A549 (cell line): ENCODE data around the gene HOMER1. TPM values are rescaled to one million over a fixed set of nuclear protein-coding genes. Genes with fewer than 3 reads are reported as not detected.

Experiments
- ATAC-seq, 2 experiments: fragments of 200-7000 bp in 1 of 2; fragments of >200 bp in 1 of 2; cut with Nextera tagmentation in 1 of 2; cut with Tn5 transposase in 1 of 2; 3 replicates each; pipeline versions ENCODE4 v1.8.0 to v1.9.1; 2018 to 2020; ENCODE audit warnings: mild to moderate bottlenecking in 1 of 2, moderate library complexity in 1 of 2
- CTCF ChIA-PET: fragments of 300-600 bp; sonication (Branson Sonifier 250); formaldehyde crosslinking; extraction: SDS; loops from one replicate; lab custom pipeline; 2021; ENCODE audit warnings: antibody characterized with exemption, inconsistent platforms; lab: Yijun Ruan, JAX
- POLR2A ChIA-PET: fragments of 350-600 bp; formaldehyde crosslinking; extraction: SDS; loops from one replicate; lab custom pipeline; 2021; ENCODE audit warnings: antibody characterized with exemption, inconsistent platforms; lab: Yijun Ruan, JAX
- DNase-seq, 2 experiments: peaks; one replicate each; pipeline versions ENCODE4 v3.0.0 to v3.0.0-alpha.2; 2011 to 2016; ENCODE audit warnings: low read depth in 1 of 2, low spot score in 1 of 2
- FAIRE-seq: peaks from 2 replicates; lab custom pipeline; 2011; peaks lifted over from hg19 to GRCh38; lab: Jason Lieb, UNC
- H3K27ac ChIP-seq, 2 experiments: fragments of >200 bp; sonication (Bioruptor Twin); formaldehyde crosslinking; 3 replicates each; pipeline ENCODE4 v1.5.1; 2016 to 2017
- H3K4me1 ChIP-seq: fragments of >200 bp; sonication (Bioruptor Twin); formaldehyde crosslinking; 3 replicates; pipeline ENCODE4 v1.6.1; 2016
- H3K4me2 ChIP-seq: fragments of >200 bp; sonication (Bioruptor Twin); formaldehyde crosslinking; 3 replicates; pipeline ENCODE4 v1.6.1; 2016
- H3K4me3 ChIP-seq: fragments of >200 bp; sonication (Bioruptor Twin); formaldehyde crosslinking; 3 replicates; pipeline ENCODE4 v1.5.1; 2016
- H3K9me3 ChIP-seq: fragments of >200 bp; sonication (Bioruptor Twin); formaldehyde crosslinking; 3 replicates; pipeline ENCODE4 v1.6.1; 2016
- E2F6 ChIP-seq: IDR thresholded peaks from 2 replicates; pipeline ENCODE4 v1.6.1; 2012; ENCODE audit warnings: low read depth, borderline replicate concordance
- EHF ChIP-seq: fragments of 250-450 bp; sonication (Bioruptor Pico); IDR thresholded peaks from 2 replicates; pipeline ENCODE4 v1.5.0; 2020; ENCODE audit warnings: mild to moderate bottlenecking
- EHMT2 ChIP-seq: fragments of 200-600 bp; sonication (generic); IDR thresholded peaks from 2 replicates; pipeline ENCODE4 v1.6.1; 2016; ENCODE audit warnings: antibody characterized with exemption, low read depth, mild to moderate bottlenecking, moderate library complexity
- ESRRA ChIP-seq: fragments of 150-350 bp; IDR thresholded peaks from 2 replicates; pipeline ENCODE4 v1.6.1; 2014; ENCODE audit warnings: mild to moderate bottlenecking, low read length, borderline replicate concordance
- FOXS1 ChIP-seq: fragments of 250-450 bp; sonication (Bioruptor Pico); IDR thresholded peaks from 2 replicates; pipeline ENCODE4 v1.5.0; 2020; ENCODE audit warnings: mild to moderate bottlenecking, moderate library complexity
- HDAC2 ChIP-seq: fragments of 200-600 bp; sonication (generic); IDR thresholded peaks from 2 replicates; pipeline ENCODE4 v1.6.1; 2016
- HEYL ChIP-seq: fragments of 250-450 bp; sonication (Bioruptor Pico); IDR thresholded peaks from 2 replicates; pipeline ENCODE4 v1.8.0; 2021; ENCODE audit warnings: mild to moderate bottlenecking, moderate library complexity
- HMGXB4 ChIP-seq: fragments of 250-450 bp; sonication (Bioruptor Pico); IDR thresholded peaks from 2 replicates; pipeline ENCODE4 v1.5.0; 2021; ENCODE audit warnings: mild to moderate bottlenecking, moderate library complexity, borderline replicate concordance
- HOXB13 ChIP-seq: fragments of 250-450 bp; sonication (Bioruptor Pico); IDR thresholded peaks from 2 replicates; pipeline ENCODE4 v1.5.0; 2020; ENCODE audit warnings: low read depth, mild to moderate bottlenecking, moderate library complexity
- KDM1A ChIP-seq: fragments of 200-600 bp; sonication (generic); IDR thresholded peaks from 2 replicates; pipeline ENCODE4 v1.6.1; 2016; ENCODE audit warnings: low read depth, mild to moderate bottlenecking
- KDM5A ChIP-seq: fragments of 200-600 bp; sonication (generic); IDR thresholded peaks from 2 replicates; pipeline ENCODE4 v1.6.1; 2016; ENCODE audit warnings: antibody characterized with exemption, mild to moderate bottlenecking
- MAFK ChIP-seq: fragments of 450-650 bp; IDR thresholded peaks from 2 replicates; pipeline ENCODE4 v1.6.1; 2014; ENCODE audit not compliant: partially characterized antibody
- NR3C1 ChIP-seq: fragments of >200 bp; sonication (Bioruptor Twin); formaldehyde crosslinking; IDR thresholded peaks from 3 replicates; pipeline ENCODE4 v1.6.1; 2017
- POLR2A ChIP-seq: IDR thresholded peaks from 2 replicates; pipeline ENCODE4 v1.6.1; 2012; ENCODE audit warnings: mild to moderate bottlenecking, low read length
- RAD21 ChIP-seq, 2 experiments: fragments of >200 bp in 1 of 2; sonication (Bioruptor Twin) in 1 of 2; formaldehyde crosslinking in 1 of 2; IDR thresholded peaks in 1 of 2; conservative IDR thresholded peaks in 1 of 2; 2 replicates in 1 of 2; 3 replicates in 1 of 2; pipeline ENCODE4 v1.6.1; 2012 to 2018; ENCODE audit warnings: inconsistent platforms in 1 of 2
- RNF2 ChIP-seq: fragments of 200-600 bp; sonication (generic); IDR thresholded peaks from 2 replicates; pipeline ENCODE4 v1.6.1; 2016; ENCODE audit warnings: low read depth, mild to moderate bottlenecking, antibody characterized with exemption, moderate library complexity, borderline replicate concordance
- SREBF2 ChIP-seq: fragments of 450-650 bp; IDR thresholded peaks from 2 replicates; pipeline ENCODE4 v1.6.1; 2014; ENCODE audit warnings: mild to moderate bottlenecking, moderate library complexity
- WGBS: methylation state at CpG from one replicate; pipeline ENCODE4 v1.1.6; 2017; ENCODE audit errors: missing lambda C conversion rate; 5-methylcytosine and 5-hydroxymethylcytosine counted together
- polyA plus RNA-seq, 4 experiments: library from polyadenylated mRNA; depleted of rRNA in 3 of 4; stranded (reverse); fragments of >200 nt; fragmentation: RNase III in 1 of 4; extraction: RNeasy Plus Mini Kit Qiagen cat#74134 plus additional on column Dnase treatment in 1 of 4; gene quantifications; 2 replicates in 3 of 4; 3 replicates in 1 of 4; pipeline ENCODE4 v1.2.3, GENCODE V29; 2011 to 2017

The HOMER1 gene
- polyA plus RNA-seq, 2 of the 4 experiments (the other 2 are of a cell fraction), result 6.0 to 9.3 TPM

- Histone ChIP-seq H3K4me3 (peak overlapping the region; percentile 77), H3K9me3 (no peaks in the 10 kb centered on the region), H3K4me1 (peaks cover 15% of the 10 kb centered on the region; the same call in 2 of the 3 replicates), H3K4me2 (peak overlapping the region; percentile 83), H3K27ac (peak overlapping the region; percentile 94 to 95)
- FAIRE-seq, result no peak
- ATAC-seq, result peak; percentile 12 to 74; a peak in 5 of 6 replicates
- peak in 1 of 2 experiments; percentile 35 for DNase-seq
- TF ChIP-seq FOXS1 (CRISPR knock-in tag), result no peak
- TF ChIP-seq KDM1A, result no peak
- TF ChIP-seq EHMT2, result no peak
- no peak for TF ChIP-seq EHF
- TF ChIP-seq ESRRA, result no peak
- no peak for TF ChIP-seq NR3C1
- no peak for TF ChIP-seq HEYL
- TF ChIP-seq HOXB13 (CRISPR knock-in tag), result no peak
- TF ChIP-seq POLR2A, result no peak
- no peak for TF ChIP-seq HMGXB4 (CRISPR knock-in tag)
- TF ChIP-seq MAFK, result no peak
- no peak for TF ChIP-seq SREBF2
- TF ChIP-seq RAD21 (conservative IDR thresholded peaks at IDR 0.05 in 1 of 2, IDR thresholded peaks at IDR 0.05 in 1 of 2), result no peak
- TF ChIP-seq HDAC2, result no peak
- POLR2A ChIA-PET, result interaction anchor here (0.5 to 2.2 kb wide), 11 partner anchors 9 to 488 kb away, joined by 3 to 17 read pairs (median 5); partner anchors contain the start of gene TENT2
- CTCF ChIA-PET, result interaction anchor here (1.4 kb wide), 1 partner anchor 49 kb away, joined by 6 read pairs; no protein-coding TSS in a partner anchor
- WGBS, result 1% methylated on average over 15 of the region's 26 CpGs
These were observed 628 bp downstream of the HOMER1 start for GRCh38 chr5:79513308-79513703.

GRCh38 chr5:79512471-79513307 lies 1.2 kb downstream of the HOMER1 start:
- ATAC-seq (no peak), DNase-seq (no peak), FAIRE-seq (no peak)
- Histone ChIP-seq H3K4me1 (peaks cover 15% of the 10 kb centered on the region; the same call in 2 of the 3 replicates), H3K27ac (peak overlapping the region; percentile 94 to 95), H3K4me2 (peak overlapping the region; percentile 83), H3K4me3 (peak overlapping the region; percentile 77), H3K9me3 (no peaks in the 10 kb centered on the region)
- CTCF ChIA-PET, result interaction anchor here (0.6 to 1.1 kb wide), 4 partner anchors 50 to 571 kb away, joined by 3 to 5 read pairs (median 4); no protein-coding TSS in a partner anchor
- peak; percentile 9; the same call in 1 of the 2 replicates for TF ChIP-seq RNF2
- TF ChIP-seq KDM5A, result no peak
- TF ChIP-seq, all 56 proteins: peak for 1
- 15% methylated on average over 29 of the region's 29 CpGs for WGBS
- POLR2A ChIA-PET, result interaction anchor here (2.1 to 2.2 kb wide), 2 partner anchors 12 to 100 kb away, joined by 14 to 17 read pairs; partner anchors contain the start of gene TENT2

GRCh38 chr5:79512049-79512448 lies 1.9 kb downstream of the HOMER1 start:
- POLR2A ChIA-PET, result no interaction called here
- CTCF ChIA-PET, result interaction anchor here (0.6 to 1.1 kb wide), 4 partner anchors 49 to 571 kb away, joined by 3 to 5 read pairs (median 4); no protein-coding TSS in a partner anchor
- Histone ChIP-seq H3K4me1 (peaks cover 15% of the 10 kb centered on the region; the same call in 2 of the 3 replicates), H3K9me3 (no peaks in the 10 kb centered on the region), H3K27ac (no peak overlapping the region), H3K4me2 (peak overlapping the region; percentile 83), H3K4me3 (peak overlapping the region; percentile 77; the same call in 2 of the 3 replicates)
- no peak for ATAC-seq
- no peak for FAIRE-seq
- TF ChIP-seq MAFK (no peak), HOXB13 (CRISPR knock-in tag) (no peak), E2F6 (no peak)
- no peak for DNase-seq
- 70% methylated on average over 11 of the region's 11 CpGs for WGBS
